GM18909 (cell line): ENCODE measurements around the gene KRT6B.
"Not testable (repeated sequence)": the region's sequence is repeated elsewhere in the genome, so short reads cannot be mapped to it uniquely, and the experiment has no call there.

ENCODE experiments used
- ATAC-seq: cut with Tn5 transposase; IDR thresholded peaks from one replicate; pipeline ENCODE4 v1.9.1; 2021; ENCODE audit warnings: mild to moderate bottlenecking; ENCODE audit not compliant: unreplicated experiment, poor library complexity

Gene KRT6B

GRCh38 chr12:52452101-52452500 lies at the start of gene KRT6B:
Gene KRT6B (minus strand): TSS chr12:52452146. CDS start chr12:52452078, 68 bp downstream.
- no peak for ATAC-seq

- ATAC-seq, result no peak
Measured at GRCh38 chr12:52501490-52501889, 49.5 kb upstream of the KRT6B start.

- not testable (repeated sequence) for ATAC-seq
Measured at GRCh38 chr12:52500574-52500973, 48.6 kb upstream of the KRT6B start.

- no peak for ATAC-seq
Measured at GRCh38 chr12:52499806-52500560, 48.0 kb upstream of the KRT6B start.

- no peak for ATAC-seq
Measured at GRCh38 chr12:52498946-52499345, 47.0 kb upstream of the KRT6B start.

- ATAC-seq, result no peak
Measured at GRCh38 chr12:52497975-52498374, 46.0 kb upstream of the KRT6B start.

- no peak for ATAC-seq
Measured at GRCh38 chr12:52496590-52497071, 44.7 kb upstream of the KRT6B start.

GRCh38 chr12:52496054-52496453 lies 44.1 kb upstream of the KRT6B start:
- no peak for ATAC-seq

- ATAC-seq, result no peak
Measured at GRCh38 chr12:52495389-52495788, 43.4 kb upstream of the KRT6B start.

- ATAC-seq, result no peak
Measured at GRCh38 chr12:52494518-52494917, 42.6 kb upstream of the KRT6B start.

- ATAC-seq, result no peak
Measured at GRCh38 chr12:52494100-52494499, 42.2 kb upstream of the KRT6B start.

GRCh38 chr12:52493172-52493571 lies 41.2 kb upstream of the KRT6B start, which contains the start of gene KRT6A:
Gene KRT6A (minus strand): TSS chr12:52493257. CDS start chr12:52493188, 69 bp downstream.
- ATAC-seq, result no peak

- ATAC-seq, result not testable (repeated sequence)
Measured at GRCh38 chr12:52492405-52492804, 40.5 kb upstream of the KRT6B start.

GRCh38 chr12:52491495-52491894 lies 39.5 kb upstream of the KRT6B start:
- not testable (repeated sequence) for ATAC-seq

- no peak for ATAC-seq
Measured at GRCh38 chr12:52488736-52489135, 36.8 kb upstream of the KRT6B start.

GRCh38 chr12:52487744-52488443 lies 35.9 kb upstream of the KRT6B start:
- ATAC-seq, result not testable (repeated sequence)

- ATAC-seq, result no peak
Measured at GRCh38 chr12:52487211-52487610, 35.3 kb upstream of the KRT6B start.

GRCh38 chr12:52486166-52487105 lies 34.5 kb upstream of the KRT6B start:
- ATAC-seq, result no peak

- no peak for ATAC-seq
Measured at GRCh38 chr12:52480073-52480472, 28.1 kb upstream of the KRT6B start.

- ATAC-seq, result no peak
Measured at GRCh38 chr12:52477651-52478050, 25.7 kb upstream of the KRT6B start.
